Measurements from ENCODE around the gene SDCCAG8. TPM values are rescaled to one million over a fixed set of nuclear protein-coding genes. Genes with fewer than 3 reads are reported as not detected.

Gene SDCCAG8
- total and polyA plus RNA-seq, 10 donors: 14.8 to 79.3 (median 46.5) TPM

DNA sequence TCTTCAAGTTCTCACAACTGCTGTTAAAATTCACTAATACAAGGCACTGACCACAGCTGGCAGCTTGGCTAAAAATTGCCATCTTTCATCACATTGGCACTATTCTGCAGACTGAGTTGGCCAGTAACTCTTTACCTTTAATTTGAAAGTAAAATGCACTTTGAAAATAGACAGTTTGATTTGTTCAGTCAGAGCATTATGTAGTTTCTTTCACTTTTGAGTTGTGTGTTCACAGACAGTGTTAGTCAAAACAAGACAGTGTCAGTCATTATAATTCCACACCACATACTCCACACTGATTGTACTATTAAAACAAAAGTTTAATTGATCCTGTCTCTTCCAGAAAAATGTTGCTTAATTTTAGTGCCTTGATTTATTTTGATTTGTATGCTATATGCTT is 160.7 kb downstream of the SDCCAG8 start:
- no peak overlapping the region for H3K27ac ChIP-seq
- H3K36me3 ChIP-seq: peaks cover 0 to 31% (median 7%) of the 10 kb centered on the region in 6 donors
- H3K4me3 ChIP-seq: no peak overlapping the region
- H3K4me1 ChIP-seq: peaks cover 0 to 16% (median 8%) of the 10 kb centered on the region in 6 donors
- H3K27me3 ChIP-seq (replicated peaks in 1 of 7): no peaks in the 10 kb centered on the region
- H3K9me3 ChIP-seq: no peaks in the 10 kb centered on the region
- TF ChIP-seq, protein P1, sequence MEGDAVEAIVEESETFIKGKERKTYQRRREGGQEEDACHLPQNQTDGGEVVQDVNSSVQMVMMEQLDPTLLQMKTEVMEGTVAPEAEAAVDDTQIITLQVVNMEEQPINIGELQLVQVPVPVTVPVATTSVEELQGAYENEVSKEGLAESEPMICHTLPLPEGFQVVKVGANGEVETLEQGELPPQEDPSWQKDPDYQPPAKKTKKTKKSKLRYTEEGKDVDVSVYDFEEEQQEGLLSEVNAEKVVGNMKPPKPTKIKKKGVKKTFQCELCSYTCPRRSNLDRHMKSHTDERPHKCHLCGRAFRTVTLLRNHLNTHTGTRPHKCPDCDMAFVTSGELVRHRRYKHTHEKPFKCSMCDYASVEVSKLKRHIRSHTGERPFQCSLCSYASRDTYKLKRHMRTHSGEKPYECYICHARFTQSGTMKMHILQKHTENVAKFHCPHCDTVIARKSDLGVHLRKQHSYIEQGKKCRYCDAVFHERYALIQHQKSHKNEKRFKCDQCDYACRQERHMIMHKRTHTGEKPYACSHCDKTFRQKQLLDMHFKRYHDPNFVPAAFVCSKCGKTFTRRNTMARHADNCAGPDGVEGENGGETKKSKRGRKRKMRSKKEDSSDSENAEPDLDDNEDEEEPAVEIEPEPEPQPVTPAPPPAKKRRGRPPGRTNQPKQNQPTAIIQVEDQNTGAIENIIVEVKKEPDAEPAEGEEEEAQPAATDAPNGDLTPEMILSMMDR (IDR thresholded peaks at IDR 0.05 in 8 of 11, conservative IDR thresholded peaks at IDR 0.05 in 3 of 11): no peak
- TF ChIP-seq POLR2A (IDR thresholded peaks at IDR 0.05) (no peak), POLR2AphosphoS5 (IDR thresholded peaks at IDR 0.05) (no peak)
- DNase-seq: no peak
- intact Hi-C loops (cut with DNase I; ENCODE audit: low total_unique reads): no loop called here

DNA sequence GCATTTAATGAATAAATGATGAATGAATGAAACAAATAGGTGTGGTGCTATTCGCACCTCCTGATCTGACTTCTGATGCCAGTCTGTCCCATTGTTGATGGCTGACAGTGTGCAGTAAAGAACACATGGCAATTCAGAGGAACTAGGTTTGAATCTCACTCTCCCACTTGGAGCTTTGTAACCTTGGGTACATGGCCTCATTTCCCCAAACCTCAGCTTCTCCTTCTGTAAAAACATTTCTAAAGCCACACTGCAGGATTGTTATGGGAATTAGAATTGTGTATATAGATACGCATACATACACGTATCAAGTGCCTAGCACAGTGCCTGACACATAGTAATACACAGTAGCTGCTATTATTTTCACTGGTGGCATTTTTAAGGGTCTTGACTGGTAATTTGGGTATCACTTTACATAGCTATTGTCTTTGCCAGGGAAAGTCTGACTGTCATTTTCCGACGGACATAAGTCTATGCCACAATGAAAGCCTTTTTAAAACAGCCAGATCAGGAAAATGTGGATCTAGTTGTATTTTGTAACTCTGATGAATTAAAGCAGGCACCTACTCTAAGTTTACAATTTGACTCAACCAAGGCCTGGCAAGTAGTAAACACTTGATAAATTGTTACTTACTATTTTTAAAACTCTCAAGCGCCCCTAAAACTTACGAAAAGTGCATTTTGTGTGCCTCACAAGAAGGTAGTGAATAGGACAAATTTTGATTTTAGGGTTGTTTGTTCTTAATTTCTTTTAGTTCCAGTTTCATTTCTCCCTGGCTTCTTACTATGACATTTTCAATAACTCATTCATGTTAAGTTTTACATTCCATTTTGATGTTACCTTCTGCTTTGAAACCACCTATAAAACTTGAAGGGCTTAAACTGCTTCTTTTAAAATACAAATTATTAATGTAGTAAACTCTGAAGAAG is 164.4 kb downstream of the SDCCAG8 start:
- Histone ChIP-seq H3K4me1 (peaks cover 0 to 23% (median 13%) of the 10 kb centered on the region in 6 donors), H3K36me3 (peaks cover 0 to 31% (median 7%) of the 10 kb centered on the region in 6 donors), H3K4me3 (no peak overlapping the region), H3K27me3 (replicated peaks in 1 of 7) (no peaks in the 10 kb centered on the region), H3K9me3 (no peaks in the 10 kb centered on the region), H3K27ac (peak overlapping the region in 2 of 8 donors; percentile 6 to 40)
- TF ChIP-seq POLR2A (IDR thresholded peaks at IDR 0.05) (no peak), POLR2AphosphoS5 (IDR thresholded peaks at IDR 0.05) (no peak)
- TF ChIP-seq, protein P1 (IDR thresholded peaks at IDR 0.05 in 8 of 11, conservative IDR thresholded peaks at IDR 0.05 in 3 of 11): no peak
- DNase-seq: no peak
- WGBS, 5 donors: 82 to 92% (median 87%) methylated on average over 7 of the region's 7 CpGs
- intact Hi-C loops (cut with DNase I; ENCODE audit: low total_unique reads): no loop called here

DNA sequence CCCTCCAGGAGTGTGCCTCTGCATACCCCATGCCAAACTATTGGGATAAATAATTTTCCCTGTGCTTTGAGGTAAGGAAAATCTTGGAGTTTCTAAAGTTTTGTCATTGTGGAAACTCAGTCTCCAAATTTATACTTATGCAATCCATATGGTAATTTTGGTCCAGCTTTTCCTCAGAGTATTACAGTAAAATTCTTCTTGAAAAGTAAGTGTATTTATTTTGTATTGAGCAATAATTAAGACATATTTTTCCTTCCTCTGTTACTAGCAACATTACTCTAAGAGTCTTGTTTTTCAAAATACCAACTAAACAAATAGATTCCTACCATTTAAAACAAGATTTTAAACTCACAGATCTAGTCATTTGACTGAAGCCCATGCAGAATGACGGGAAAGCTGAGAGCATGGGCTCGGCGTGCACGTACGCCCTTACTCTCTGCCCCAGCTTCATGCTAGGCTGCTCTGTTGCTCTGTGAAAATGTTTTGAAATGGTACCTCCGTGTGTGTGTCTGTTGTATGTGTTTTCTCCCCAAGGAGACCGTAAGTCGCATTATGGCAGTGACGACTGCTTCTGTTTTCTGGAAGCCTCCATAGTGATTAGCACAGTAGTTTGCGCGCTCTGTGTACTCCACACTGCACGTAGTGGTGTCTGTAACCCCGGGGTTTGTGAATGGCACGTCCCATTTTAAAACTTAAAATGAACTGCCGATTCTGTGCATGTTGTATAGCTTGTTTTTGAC is 165.3 kb downstream of the SDCCAG8 start:
- Histone ChIP-seq H3K36me3 (peaks cover 0 to 27% (median 5%) of the 10 kb centered on the region in 6 donors), H3K4me1 (peaks cover 0 to 23% (median 13%) of the 10 kb centered on the region in 6 donors), H3K27me3 (replicated peaks in 1 of 7) (no peaks in the 10 kb centered on the region), H3K4me3 (peak overlapping the region in 1 of 8 donors; percentile 27), H3K27ac (peak overlapping the region in 1 of 8 donors; percentile 6), H3K9me3 (no peaks in the 10 kb centered on the region)
- intact Hi-C loops (cut with DNase I; ENCODE audit: low total_unique reads): no loop called here
- DNase-seq: no peak
- 74 to 83% (median 79%) methylated on average over 15 of the region's 15 CpGs for WGBS, 5 donors
- no peak for TF ChIP-seq POLR2A (IDR thresholded peaks at IDR 0.05)
- TF ChIP-seq, protein P1 (IDR thresholded peaks at IDR 0.05 in 8 of 11, conservative IDR thresholded peaks at IDR 0.05 in 3 of 11): no peak
- no peak for TF ChIP-seq POLR2AphosphoS5 (IDR thresholded peaks at IDR 0.05)

All from spleen (tissue), 11 donors.